Liver (tissue), 3 donors: ENCODE data around the gene SEMA4F.

Experiments used
- FOXA2 ChIP-seq: IDR thresholded peaks from 2 replicates; pipeline ENCODE4 v1.6.1; 2016; ENCODE audit warnings: antibody characterized with exemption
- GABPA ChIP-seq, 2 donors: IDR thresholded peaks in 1 of 2; conservative IDR thresholded peaks in 1 of 2; 2 replicates each; pipeline ENCODE4 v1.6.1; 2016; ENCODE audit warnings: antibody characterized with exemption in 2 of 2, mild to moderate bottlenecking in 1 of 2, moderate library complexity in 1 of 2
- HNF4G ChIP-seq: IDR thresholded peaks from 2 replicates; pipeline ENCODE4 v1.6.1; 2016; ENCODE audit warnings: antibody characterized with exemption
- NR2F2 ChIP-seq: IDR thresholded peaks from 2 replicates; pipeline ENCODE4 v1.6.1; 2016; ENCODE audit warnings: antibody characterized with exemption
- SP1 ChIP-seq: IDR thresholded peaks from 2 replicates; pipeline ENCODE4 v1.6.1; 2018; ENCODE audit warnings: antibody characterized with exemption, mild to moderate bottlenecking
- TAF1 ChIP-seq: conservative IDR thresholded peaks from 2 replicates; pipeline ENCODE4 v1.6.1; 2016; ENCODE audit warnings: antibody characterized with exemption, mild to moderate bottlenecking
- YY1 ChIP-seq: IDR thresholded peaks from 2 replicates; pipeline ENCODE4 v1.6.1; 2016; ENCODE audit warnings: antibody characterized with exemption, mild to moderate bottlenecking
- TF ChIP-seq, protein P1 (sequence below): IDR thresholded peaks from 2 replicates; pipeline ENCODE4 v1.6.1; 2016; ENCODE audit warnings: antibody characterized with exemption, mild to moderate bottlenecking
- TF ChIP-seq, protein P2 (sequence below): IDR thresholded peaks from 2 replicates; pipeline ENCODE4 v1.6.1; 2016; ENCODE audit warnings: antibody characterized with exemption
- TF ChIP-seq, protein P3 (sequence below): fragments of 150-350 bp; IDR thresholded peaks from 2 replicates; pipeline ENCODE4 v1.5.1; 2017; ENCODE audit warnings: improper control_type of control experiment, low read depth, low read length; ENCODE audit not compliant: missing input control
- TF ChIP-seq, protein P4 (sequence below): IDR thresholded peaks from 2 replicates; pipeline ENCODE4 v1.6.1; 2016; ENCODE audit warnings: antibody characterized with exemption
- donor health status: healthy.
- donor health status: healthy.

DNA sequence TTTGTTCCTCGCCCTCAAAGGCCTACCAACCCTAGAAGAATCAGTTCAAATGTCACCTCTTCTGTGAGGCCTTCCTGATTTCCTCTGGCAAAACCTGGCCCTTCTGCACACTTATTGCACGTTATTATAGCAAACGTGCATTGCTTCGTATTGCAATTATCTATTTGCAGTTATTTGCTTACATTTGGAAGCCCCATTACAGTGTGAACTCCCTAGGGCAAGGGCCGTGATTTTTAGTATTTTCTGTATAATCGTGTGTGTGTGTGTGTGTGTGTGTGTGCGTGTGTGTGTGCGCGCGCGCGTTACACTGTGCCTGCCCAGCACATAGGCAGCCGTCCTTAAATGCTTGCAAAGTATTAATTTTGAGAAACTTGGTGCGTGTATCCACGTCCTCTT is 460 bp upstream of the SEMA4F start:
- TF ChIP-seq, protein P1, sequence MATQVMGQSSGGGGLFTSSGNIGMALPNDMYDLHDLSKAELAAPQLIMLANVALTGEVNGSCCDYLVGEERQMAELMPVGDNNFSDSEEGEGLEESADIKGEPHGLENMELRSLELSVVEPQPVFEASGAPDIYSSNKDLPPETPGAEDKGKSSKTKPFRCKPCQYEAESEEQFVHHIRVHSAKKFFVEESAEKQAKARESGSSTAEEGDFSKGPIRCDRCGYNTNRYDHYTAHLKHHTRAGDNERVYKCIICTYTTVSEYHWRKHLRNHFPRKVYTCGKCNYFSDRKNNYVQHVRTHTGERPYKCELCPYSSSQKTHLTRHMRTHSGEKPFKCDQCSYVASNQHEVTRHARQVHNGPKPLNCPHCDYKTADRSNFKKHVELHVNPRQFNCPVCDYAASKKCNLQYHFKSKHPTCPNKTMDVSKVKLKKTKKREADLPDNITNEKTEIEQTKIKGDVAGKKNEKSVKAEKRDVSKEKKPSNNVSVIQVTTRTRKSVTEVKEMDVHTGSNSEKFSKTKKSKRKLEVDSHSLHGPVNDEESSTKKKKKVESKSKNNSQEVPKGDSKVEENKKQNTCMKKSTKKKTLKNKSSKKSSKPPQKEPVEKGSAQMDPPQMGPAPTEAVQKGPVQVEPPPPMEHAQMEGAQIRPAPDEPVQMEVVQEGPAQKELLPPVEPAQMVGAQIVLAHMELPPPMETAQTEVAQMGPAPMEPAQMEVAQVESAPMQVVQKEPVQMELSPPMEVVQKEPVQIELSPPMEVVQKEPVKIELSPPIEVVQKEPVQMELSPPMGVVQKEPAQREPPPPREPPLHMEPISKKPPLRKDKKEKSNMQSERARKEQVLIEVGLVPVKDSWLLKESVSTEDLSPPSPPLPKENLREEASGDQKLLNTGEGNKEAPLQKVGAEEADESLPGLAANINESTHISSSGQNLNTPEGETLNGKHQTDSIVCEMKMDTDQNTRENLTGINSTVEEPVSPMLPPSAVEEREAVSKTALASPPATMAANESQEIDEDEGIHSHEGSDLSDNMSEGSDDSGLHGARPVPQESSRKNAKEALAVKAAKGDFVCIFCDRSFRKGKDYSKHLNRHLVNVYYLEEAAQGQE: no peak
- TF ChIP-seq NR2F2 (no peak), FOXA2 (no peak), TAF1 (no peak), HNF4G (no peak), SP1 (no peak), YY1 (no peak), GABPA (IDR thresholded peaks at IDR 0.05 in 1 of 2, conservative IDR thresholded peaks at IDR 0.05 in 1 of 2) (no peak)
- TF ChIP-seq, protein P2, sequence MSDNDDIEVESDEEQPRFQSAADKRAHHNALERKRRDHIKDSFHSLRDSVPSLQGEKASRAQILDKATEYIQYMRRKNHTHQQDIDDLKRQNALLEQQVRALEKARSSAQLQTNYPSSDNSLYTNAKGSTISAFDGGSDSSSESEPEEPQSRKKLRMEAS: no peak
- TF ChIP-seq, protein P3, sequence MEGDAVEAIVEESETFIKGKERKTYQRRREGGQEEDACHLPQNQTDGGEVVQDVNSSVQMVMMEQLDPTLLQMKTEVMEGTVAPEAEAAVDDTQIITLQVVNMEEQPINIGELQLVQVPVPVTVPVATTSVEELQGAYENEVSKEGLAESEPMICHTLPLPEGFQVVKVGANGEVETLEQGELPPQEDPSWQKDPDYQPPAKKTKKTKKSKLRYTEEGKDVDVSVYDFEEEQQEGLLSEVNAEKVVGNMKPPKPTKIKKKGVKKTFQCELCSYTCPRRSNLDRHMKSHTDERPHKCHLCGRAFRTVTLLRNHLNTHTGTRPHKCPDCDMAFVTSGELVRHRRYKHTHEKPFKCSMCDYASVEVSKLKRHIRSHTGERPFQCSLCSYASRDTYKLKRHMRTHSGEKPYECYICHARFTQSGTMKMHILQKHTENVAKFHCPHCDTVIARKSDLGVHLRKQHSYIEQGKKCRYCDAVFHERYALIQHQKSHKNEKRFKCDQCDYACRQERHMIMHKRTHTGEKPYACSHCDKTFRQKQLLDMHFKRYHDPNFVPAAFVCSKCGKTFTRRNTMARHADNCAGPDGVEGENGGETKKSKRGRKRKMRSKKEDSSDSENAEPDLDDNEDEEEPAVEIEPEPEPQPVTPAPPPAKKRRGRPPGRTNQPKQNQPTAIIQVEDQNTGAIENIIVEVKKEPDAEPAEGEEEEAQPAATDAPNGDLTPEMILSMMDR: no peak
- TF ChIP-seq, protein P4, sequence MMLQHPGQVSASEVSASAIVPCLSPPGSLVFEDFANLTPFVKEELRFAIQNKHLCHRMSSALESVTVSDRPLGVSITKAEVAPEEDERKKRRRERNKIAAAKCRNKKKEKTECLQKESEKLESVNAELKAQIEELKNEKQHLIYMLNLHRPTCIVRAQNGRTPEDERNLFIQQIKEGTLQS: no peak
